ENCODE data around the gene ABCC12. TPM values are rescaled to one million over a fixed set of nuclear protein-coding genes. Genes with fewer than 3 reads are reported as not detected.

ABCC12 gene
- total RNA-seq, 1 experiment from 2014 or later: not detected

- peak; percentile 73 for DNase-seq (ENCODE audit: low read depth)
Observed at GRCh38 chr16:48165961-48166578, 10.3 kb upstream of the ABCC12 start.

DNA sequence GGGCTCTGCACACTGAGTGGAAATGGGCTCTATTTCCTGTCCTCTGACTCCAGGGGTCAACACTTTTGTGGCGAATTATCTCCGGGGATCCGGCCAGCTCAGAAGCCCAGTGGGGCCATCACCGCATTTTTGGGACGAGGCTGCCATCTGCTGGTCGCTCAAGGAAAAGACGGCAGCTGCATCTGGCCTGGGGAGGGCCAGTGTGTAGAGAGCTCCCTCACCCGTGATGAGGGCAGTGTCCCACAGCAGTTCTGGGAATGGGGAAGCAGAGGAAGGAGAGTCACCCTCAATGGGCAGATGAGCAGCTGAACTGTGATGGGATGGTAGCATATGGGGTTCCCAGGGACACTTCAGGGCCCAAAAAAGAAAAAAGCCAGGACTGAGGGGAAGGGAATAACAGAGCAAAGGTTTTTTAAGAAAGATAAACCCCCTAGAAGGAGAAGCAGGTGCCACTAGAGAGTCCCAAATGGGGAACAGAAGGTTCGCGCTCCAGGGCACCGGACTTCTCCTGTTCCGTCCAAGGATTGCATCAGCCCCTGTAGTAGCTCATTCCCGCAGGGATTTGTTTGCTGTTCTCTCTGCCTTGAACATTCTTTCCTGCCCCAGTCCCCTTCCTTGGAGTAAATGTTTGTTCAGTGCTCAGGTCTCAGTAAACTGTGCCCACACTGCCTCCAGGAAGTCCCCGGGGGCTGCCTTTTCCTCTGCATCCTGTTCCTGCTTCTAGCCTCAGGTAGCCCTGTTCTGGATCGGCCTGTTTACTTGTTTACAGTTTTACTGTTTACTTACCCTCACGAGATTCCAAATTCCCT lies 9.3 kb upstream of the ABCC12 start:
- peak; percentile 76 for DNase-seq (ENCODE audit: low read depth)

DNA sequence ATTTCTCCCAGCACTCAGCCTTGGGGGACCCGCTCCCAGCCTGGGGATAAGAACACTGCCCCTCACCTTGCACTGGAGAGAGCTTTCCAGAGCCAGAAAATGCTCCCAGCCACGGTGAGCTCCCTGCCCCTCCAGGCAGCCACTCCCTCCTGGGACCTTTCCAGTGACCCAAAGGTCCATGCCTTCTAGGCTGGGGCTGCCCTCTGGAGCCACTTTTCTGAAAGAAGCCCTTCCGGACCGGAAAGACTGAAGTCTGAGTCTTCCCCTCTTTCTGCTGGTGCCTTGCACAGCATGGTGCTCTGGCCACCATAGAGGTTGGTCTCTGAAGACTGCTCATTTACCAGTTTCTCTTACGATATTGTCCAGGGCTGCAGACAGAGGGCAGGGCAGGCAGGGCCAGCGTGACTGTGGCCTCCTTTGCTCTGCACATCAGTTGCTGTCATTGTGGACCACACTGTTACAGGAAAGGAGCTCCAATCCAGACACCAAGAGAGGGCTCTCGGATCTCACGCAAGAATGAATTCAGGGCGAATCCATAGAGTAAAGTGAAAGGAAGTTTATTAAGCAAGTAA lies 7.1 kb upstream of the ABCC12 start:
- DNase-seq (ENCODE audit: low read depth): no peak

DNA sequence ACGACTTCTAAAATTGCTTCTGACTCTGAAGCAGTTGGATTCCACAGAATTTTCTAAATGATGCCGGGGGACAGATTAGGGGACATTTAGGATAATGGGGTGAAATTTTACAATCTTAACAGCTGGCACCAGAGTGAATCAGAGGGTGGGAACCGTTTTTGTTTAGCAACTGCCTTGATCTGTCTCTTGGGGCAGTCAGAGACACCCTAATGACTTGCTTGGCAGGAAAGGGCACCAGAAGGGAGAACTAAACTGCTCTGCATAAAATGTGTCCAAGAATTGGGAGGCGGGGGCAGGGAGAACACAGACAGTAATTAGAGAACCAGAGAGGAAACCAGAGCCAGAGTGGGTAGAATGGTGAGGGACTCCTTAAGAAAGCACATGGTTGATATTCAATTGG lies 6.1 kb upstream of the ABCC12 start:
- DNase-seq (ENCODE audit: low read depth): no peak

- DNase-seq (ENCODE audit: low read depth): peak; percentile 27
Observed at GRCh38 chr16:48160575-48160974, 4.8 kb upstream of the ABCC12 start.

GRCh38 chr16:48158296-48158695 lies 2.5 kb upstream of the ABCC12 start:
- DNase-seq (ENCODE audit: low read depth): peak; percentile 99

DNA sequence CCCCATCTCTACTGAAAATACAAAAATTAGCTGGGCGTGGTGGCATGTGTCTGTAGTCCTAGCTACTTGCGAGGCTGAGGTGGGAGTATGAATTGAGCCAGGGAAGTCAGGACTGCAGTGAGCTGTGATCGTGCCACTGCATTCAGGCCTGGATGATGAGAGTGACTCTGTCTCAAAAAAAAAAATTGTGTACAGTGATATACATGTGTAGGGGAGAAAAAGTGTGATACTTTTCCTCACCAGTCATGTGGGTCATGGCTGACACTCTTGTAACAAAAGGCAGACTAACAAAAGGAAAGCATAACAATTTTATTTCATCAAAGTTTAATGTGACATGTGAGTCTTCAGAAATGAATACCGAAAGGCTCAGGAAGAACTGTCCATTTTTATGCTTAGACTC lies 2.0 kb upstream of the ABCC12 start:
- DNase-seq (ENCODE audit: low read depth): no peak

- no peak for DNase-seq (ENCODE audit: low read depth)
Observed at GRCh38 chr16:48157302-48157701, 1.5 kb upstream of the ABCC12 start.

- DNase-seq (ENCODE audit: low read depth): peak; percentile 81
Observed at GRCh38 chr16:48156790-48157209, 1.0 kb upstream of the ABCC12 start.

- peak; percentile 45 for DNase-seq (ENCODE audit: low read depth)
Observed at GRCh38 chr16:48153774-48154173, 2.0 kb downstream of the ABCC12 start.

GRCh38 chr16:48152226-48152625 lies 3.6 kb downstream of the ABCC12 start:
- no peak for DNase-seq (ENCODE audit: low read depth)

- DNase-seq (ENCODE audit: low read depth): no peak
Observed at GRCh38 chr16:48150707-48151106, 5.1 kb downstream of the ABCC12 start.

DNA sequence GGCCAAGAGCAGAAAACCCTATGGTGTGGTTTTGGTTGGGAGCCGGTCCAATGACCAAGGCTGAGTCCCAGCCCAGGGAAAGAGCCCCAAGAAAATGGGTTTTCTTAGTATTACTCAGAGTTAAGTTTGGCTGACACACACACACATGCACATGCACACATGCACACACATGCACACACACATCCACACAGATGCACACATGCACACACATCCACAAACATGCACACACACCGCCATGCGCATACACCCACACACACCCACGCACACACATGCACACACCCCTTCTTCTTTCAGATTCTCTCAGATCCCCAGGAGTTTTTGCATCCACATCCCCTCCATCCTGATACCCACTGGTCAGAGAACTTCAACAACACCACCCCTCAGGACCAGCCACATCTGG lies 9.1 kb downstream of the ABCC12 start:
- no peak for DNase-seq (ENCODE audit: low read depth)

DNA sequence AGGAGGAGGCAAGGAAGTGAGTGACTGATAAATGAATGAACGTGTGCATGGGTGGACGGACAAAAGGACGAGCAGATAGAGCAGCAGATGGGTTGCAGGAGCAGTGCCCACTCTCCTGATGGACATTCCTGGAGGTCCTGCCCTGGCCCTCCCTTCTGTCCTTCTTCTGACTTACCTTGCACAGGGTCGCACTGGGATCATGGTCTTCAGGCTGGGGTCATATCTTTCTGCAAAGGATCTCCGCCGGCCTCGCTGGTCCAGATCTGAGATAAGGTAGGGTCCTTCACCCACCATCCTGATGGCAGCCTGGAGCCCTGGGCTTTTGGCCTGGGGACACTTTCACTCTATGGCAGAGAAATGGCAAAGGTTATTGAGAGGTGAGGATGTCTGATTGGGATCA lies 9.7 kb downstream of the ABCC12 start:
- DNase-seq (ENCODE audit: low read depth): no peak

- DNase-seq (ENCODE audit: low read depth): peak; percentile 71
Observed at GRCh38 chr16:48143812-48144368, 11.9 kb downstream of the ABCC12 start.

DNA sequence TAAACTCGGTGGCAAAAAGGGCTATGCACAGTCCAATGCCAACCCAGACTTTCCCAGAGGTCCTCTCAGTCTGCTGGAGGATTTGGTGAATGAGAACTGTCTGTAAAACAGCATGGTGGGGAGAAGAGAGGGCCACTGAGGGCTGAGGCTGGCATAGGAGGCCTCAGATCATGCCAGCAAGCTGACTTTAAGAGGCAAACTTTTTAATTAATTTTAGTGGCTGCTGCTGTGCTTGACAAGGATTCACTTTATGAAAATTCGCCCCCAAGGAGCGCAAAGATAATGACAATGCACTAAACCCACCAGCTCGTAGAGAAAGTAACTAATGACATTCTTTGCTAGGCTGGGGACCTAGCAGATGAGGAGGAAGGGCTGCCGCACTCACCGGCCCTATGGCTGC lies 15.0 kb downstream of the ABCC12 start:
- DNase-seq (ENCODE audit: low read depth): no peak

DNA sequence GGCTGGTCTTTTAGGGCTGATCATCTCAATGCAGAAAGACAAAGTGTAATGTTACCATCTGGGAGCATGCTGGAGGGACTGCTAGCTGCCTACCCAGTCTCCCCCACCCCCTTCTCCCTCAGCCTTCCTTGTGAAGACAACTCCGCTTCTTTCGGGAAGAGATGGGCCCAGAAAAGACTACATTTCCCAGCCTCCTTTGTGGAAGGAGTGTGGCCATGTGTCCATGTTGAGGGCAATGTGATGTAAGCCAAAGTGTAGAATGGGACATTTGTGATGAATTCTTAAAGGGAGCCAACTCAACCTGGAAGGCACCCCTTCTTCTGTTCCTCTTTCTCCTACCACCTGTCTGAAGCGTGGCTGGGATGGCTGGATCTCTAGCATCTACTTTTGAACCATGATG lies 16.3 kb downstream of the ABCC12 start:
- DNase-seq (ENCODE audit: low read depth): no peak

DNA sequence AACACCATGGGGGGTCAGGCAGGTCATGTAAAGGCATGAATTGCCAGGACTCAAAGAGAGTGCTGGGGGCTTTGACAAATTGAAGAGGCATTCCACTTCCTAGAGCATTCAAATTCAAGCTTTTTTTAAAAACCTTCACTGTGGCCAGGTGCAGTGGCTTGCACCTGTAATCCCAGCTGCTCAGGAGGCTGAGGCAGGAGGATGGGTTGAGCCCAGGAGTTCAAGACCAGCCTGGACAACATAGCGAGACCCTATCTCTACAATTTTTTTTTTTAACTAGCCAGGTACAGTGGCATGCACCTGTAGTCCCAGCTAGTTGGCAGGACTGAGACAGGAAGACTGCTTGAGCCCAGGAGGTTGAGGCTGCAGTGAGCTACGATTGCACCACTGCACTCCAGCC lies 17.2 kb downstream of the ABCC12 start:
- DNase-seq (ENCODE audit: low read depth): no peak

GRCh38 chr16:48137822-48138221 lies 18.0 kb downstream of the ABCC12 start:
- no peak for DNase-seq (ENCODE audit: low read depth)

- no peak for DNase-seq (ENCODE audit: low read depth)
Observed at GRCh38 chr16:48136547-48137360, 19.0 kb downstream of the ABCC12 start.

- DNase-seq (ENCODE audit: low read depth): no peak
Observed at GRCh38 chr16:48133455-48134211, 22.2 kb downstream of the ABCC12 start.

Data from M059J (cell line).